HEK293T (cell line): ENCODE measurements around the gene ASAP2.

Experiments used
- BHLHE40 ChIP-seq: fragments of 450-650 bp; IDR thresholded peaks from 2 replicates; pipeline ENCODE4 v1.6.1; 2016; ENCODE audit warnings: mild to moderate bottlenecking, moderate library complexity, borderline replicate concordance
- CTBP1 ChIP-seq: fragments of 450-650 bp; IDR thresholded peaks from 2 replicates; pipeline ENCODE4 v1.6.1; 2016; ENCODE audit warnings: borderline replicate concordance
- ELF4 ChIP-seq: fragments of 450-650 bp; IDR thresholded peaks from 2 replicates; pipeline ENCODE4 v1.6.1; 2017; ENCODE audit warnings: antibody characterized with exemption
- FOXM1 ChIP-seq: fragments of 450-650 bp; IDR thresholded peaks from 2 replicates; pipeline ENCODE4 v1.6.1; 2017; ENCODE audit warnings: mild to moderate bottlenecking, borderline replicate concordance
- L3MBTL2 ChIP-seq: fragments of 450-650 bp; conservative IDR thresholded peaks from 2 replicates; pipeline ENCODE4 v1.6.1; 2016; ENCODE audit warnings: mild to moderate bottlenecking
- LEF1 ChIP-seq: fragments of 450-650 bp; IDR thresholded peaks from 2 replicates; pipeline ENCODE4 v1.6.1; 2017; ENCODE audit warnings: mild to moderate bottlenecking, borderline replicate concordance
- SP1 ChIP-seq: fragments of 450-650 bp; IDR thresholded peaks from 2 replicates; pipeline ENCODE4 v1.6.1; 2017
- TF ChIP-seq, protein P1 (sequence below): fragments of 450-650 bp; IDR thresholded peaks from 2 replicates; pipeline ENCODE4 v1.6.1; 2016

DNA sequence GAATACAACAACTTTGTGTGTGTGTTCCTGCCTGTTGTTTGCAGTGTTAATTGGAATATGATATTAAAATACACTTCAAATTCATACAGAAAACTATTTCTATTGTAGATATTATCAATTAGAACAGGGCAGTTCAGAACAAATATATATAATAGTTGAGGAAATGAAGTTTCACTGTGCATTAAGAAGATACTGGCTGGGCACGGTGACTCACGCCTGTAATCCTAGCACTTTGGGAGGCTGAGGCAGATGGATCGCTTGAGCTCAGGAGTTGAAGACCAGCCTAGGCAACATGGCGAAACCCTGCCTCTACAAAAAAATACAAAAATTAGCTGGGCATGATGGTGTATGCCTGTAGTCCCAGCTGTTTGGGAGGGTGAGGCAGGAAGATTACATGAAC lies 79.3 kb downstream of the ASAP2 start:
- TF ChIP-seq ELF4: no peak
- TF ChIP-seq, protein P1, sequence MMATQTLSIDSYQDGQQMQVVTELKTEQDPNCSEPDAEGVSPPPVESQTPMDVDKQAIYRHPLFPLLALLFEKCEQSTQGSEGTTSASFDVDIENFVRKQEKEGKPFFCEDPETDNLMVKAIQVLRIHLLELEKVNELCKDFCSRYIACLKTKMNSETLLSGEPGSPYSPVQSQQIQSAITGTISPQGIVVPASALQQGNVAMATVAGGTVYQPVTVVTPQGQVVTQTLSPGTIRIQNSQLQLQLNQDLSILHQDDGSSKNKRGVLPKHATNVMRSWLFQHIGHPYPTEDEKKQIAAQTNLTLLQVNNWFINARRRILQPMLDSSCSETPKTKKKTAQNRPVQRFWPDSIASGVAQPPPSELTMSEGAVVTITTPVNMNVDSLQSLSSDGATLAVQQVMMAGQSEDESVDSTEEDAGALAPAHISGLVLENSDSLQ: no peak
- TF ChIP-seq LEF1: no peak
- TF ChIP-seq L3MBTL2: no peak
- no peak for TF ChIP-seq BHLHE40
- no peak for TF ChIP-seq FOXM1
- TF ChIP-seq SP1: no peak
- no peak for TF ChIP-seq CTBP1
